Stomach (tissue), 4 donors: ENCODE measurements around the gene SCAF4.

Source experiments
- EP300 ChIP-seq: sonication (generic); formaldehyde crosslinking; IDR thresholded peaks from one replicate; pipeline ENCODE4 v1.6.1; 2017; ENCODE audit warnings: antibody characterized with exemption
- POLR2A ChIP-seq, 4 donors: fragments of 450-650 bp; IDR thresholded peaks; one replicate each; pipeline ENCODE4 v1.6.1; 2016; ENCODE audit warnings: antibody characterized with exemption in 4 of 4, control low read depth in 2 of 4, mild to moderate bottlenecking in 1 of 4, moderate library complexity in 1 of 4
- POLR2AphosphoS5 ChIP-seq, 3 donors: sonication (generic); formaldehyde crosslinking; IDR thresholded peaks; one replicate each; pipeline ENCODE4 v1.6.1; 2016; ENCODE audit warnings: antibody characterized with exemption in 3 of 3
- TF ChIP-seq, protein P1 (sequence below), 7 experiments: fragments of 450-650 bp in 4 of 7; fragments of 200-600 bp in 3 of 7; sonication (generic) in 3 of 7; IDR thresholded peaks; one replicate each; pipeline ENCODE4 v1.5.1; 2016 to 2019; ENCODE audit warnings: antibody characterized with exemption in 7 of 7, control low read depth in 2 of 7, mild to moderate bottlenecking in 1 of 7

DNA sequence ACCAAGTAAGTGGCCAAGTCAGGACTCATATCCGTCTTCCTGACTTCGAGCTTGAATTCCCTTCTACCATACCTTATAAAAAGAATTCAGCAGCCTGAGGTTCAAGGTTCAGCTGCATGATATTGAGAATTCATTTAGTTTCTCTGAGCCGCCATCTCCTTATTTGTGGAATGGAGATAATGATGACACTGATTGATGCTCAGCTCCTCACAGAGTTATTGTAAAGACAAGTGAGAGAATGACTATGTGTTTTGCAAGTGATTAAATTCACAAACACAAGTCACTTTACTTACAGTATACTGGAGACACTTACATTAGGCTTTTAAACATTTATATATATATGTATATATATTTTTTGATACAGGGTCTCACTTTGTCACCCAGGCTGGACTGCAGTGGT lies 39.8 kb upstream of the SCAF4 start:
- TF ChIP-seq, protein P1, sequence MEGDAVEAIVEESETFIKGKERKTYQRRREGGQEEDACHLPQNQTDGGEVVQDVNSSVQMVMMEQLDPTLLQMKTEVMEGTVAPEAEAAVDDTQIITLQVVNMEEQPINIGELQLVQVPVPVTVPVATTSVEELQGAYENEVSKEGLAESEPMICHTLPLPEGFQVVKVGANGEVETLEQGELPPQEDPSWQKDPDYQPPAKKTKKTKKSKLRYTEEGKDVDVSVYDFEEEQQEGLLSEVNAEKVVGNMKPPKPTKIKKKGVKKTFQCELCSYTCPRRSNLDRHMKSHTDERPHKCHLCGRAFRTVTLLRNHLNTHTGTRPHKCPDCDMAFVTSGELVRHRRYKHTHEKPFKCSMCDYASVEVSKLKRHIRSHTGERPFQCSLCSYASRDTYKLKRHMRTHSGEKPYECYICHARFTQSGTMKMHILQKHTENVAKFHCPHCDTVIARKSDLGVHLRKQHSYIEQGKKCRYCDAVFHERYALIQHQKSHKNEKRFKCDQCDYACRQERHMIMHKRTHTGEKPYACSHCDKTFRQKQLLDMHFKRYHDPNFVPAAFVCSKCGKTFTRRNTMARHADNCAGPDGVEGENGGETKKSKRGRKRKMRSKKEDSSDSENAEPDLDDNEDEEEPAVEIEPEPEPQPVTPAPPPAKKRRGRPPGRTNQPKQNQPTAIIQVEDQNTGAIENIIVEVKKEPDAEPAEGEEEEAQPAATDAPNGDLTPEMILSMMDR (IDR thresholded peaks at IDR 0.05), result no peak
- no peak for TF ChIP-seq POLR2A (IDR thresholded peaks at IDR 0.05)
- no peak for TF ChIP-seq POLR2AphosphoS5 (IDR thresholded peaks at IDR 0.05)
- no peak for TF ChIP-seq EP300
